Naive thymus-derived CD4-positive, alpha-beta T cell (primary cell): ENCODE measurements around the gene USP43. TPM values are rescaled to one million over a fixed set of nuclear protein-coding genes. Genes with fewer than 3 reads are reported as not detected.

ENCODE experiments used
- ATAC-seq: fragments of 150-1000 bp; cut with Tn5 transposase; 2 replicates; pipeline ENCODE4 v1.10.0; 2021; ENCODE audit warnings: mild to moderate bottlenecking, moderate library complexity
- CTCF ChIA-PET: fragments of 350-600 bp; sonication (Branson Sonifier 250); formaldehyde crosslinking; loops from one replicate; lab custom pipeline; 2021; ENCODE audit warnings: antibody characterized with exemption; lab: Charles Lee
- POLR2A ChIA-PET: fragments of 350-600 bp; sonication (Branson Sonifier 250); formaldehyde crosslinking; loops from one replicate; lab custom pipeline; 2021; ENCODE audit warnings: antibody characterized with exemption, inconsistent platforms; lab: Charles Lee
- DNase-seq, 9 donors: peaks; one replicate each; pipeline versions ENCODE4 v3.0.0 to v3.0.0-alpha.2; 2020 to 2022; ENCODE audit warnings: mixed read lengths in 1 of 9
- H3K27ac ChIP-seq: one replicate; pipeline ENCODE4 v1.7.0; 2013; ENCODE audit warnings: mild to moderate bottlenecking, low read depth, low read length, moderate library complexity
- H3K27me3 ChIP-seq, 2 donors: one replicate each; pipeline ENCODE4 v1.7.0; 2013; ENCODE audit warnings: low read length in 2 of 2, mild to moderate bottlenecking in 2 of 2, moderate library complexity in 2 of 2; ENCODE audit not compliant: control insufficient read depth in 2 of 2, insufficient read depth in 2 of 2
- H3K36me3 ChIP-seq, 3 experiments: 1 replicate in 2 of 3; 2 replicates in 1 of 3; pipeline ENCODE4 v1.7.0; 2013; ENCODE audit warnings: low read length in 3 of 3, mild to moderate bottlenecking in 3 of 3, moderate library complexity in 1 of 3; ENCODE audit not compliant: insufficient read depth in 3 of 3, control insufficient read depth in 2 of 3
- H3K4me1 ChIP-seq, 2 donors: one replicate each; pipeline ENCODE4 v1.7.0; 2013; ENCODE audit warnings: low read length in 2 of 2, mild to moderate bottlenecking in 2 of 2, moderate library complexity in 1 of 2; ENCODE audit not compliant: control insufficient read depth in 2 of 2, insufficient read depth in 2 of 2
- H3K4me3 ChIP-seq: 2 replicates; pipeline ENCODE4 v1.7.0; 2013; ENCODE audit warnings: mild to moderate bottlenecking, low read length
- H3K9me3 ChIP-seq, 3 experiments: 1 replicate in 2 of 3; 2 replicates in 1 of 3; pipeline ENCODE4 v1.7.0; 2013; ENCODE audit warnings: low read length in 3 of 3; ENCODE audit not compliant: control insufficient read depth in 2 of 3
- H3K27ac Mint-ChIP-seq, 9 donors: one replicate each; pipeline ENCODE4 v1.8.0; 2020 to 2022; ENCODE audit warnings: mixed read lengths in 9 of 9, mild to moderate bottlenecking in 8 of 9, moderate library complexity in 5 of 9, inconsistent platforms in 2 of 9
- H3K27me3 Mint-ChIP-seq, 5 donors: one replicate each; pipeline ENCODE4 v1.8.0; 2021 to 2022; ENCODE audit warnings: mixed read lengths in 5 of 5, mild to moderate bottlenecking in 1 of 5
- H3K36me3 Mint-ChIP-seq, 5 donors: one replicate each; pipeline ENCODE4 v1.8.0; 2020 to 2022; ENCODE audit warnings: mixed read lengths in 5 of 5, mild to moderate bottlenecking in 3 of 5, inconsistent platforms in 1 of 5
- H3K4me1 Mint-ChIP-seq, 7 donors: one replicate each; pipeline ENCODE4 v1.8.0; 2020 to 2022; ENCODE audit warnings: mixed read lengths in 7 of 7, mild to moderate bottlenecking in 3 of 7, inconsistent platforms in 1 of 7
- H3K4me3 Mint-ChIP-seq, 10 donors: one replicate each; pipeline ENCODE4 v1.8.0; 2020 to 2022; ENCODE audit warnings: mild to moderate bottlenecking in 10 of 10, mixed read lengths in 10 of 10, moderate library complexity in 6 of 10, inconsistent platforms in 2 of 10
- H3K9me3 Mint-ChIP-seq, 11 donors: one replicate each; pipeline ENCODE4 v1.8.0; 2020 to 2022; ENCODE audit warnings: mixed read lengths in 11 of 11, mild to moderate bottlenecking in 4 of 11, inconsistent platforms in 1 of 11, moderate library complexity in 1 of 11
- intact Hi-C, 2 donors: fragments of 100-400 bp; cut with micrococcal nuclease; formaldehyde crosslinking; loops; one replicate each; pipeline ENCODE4 v1.15.1; 2023
- polyA plus RNA-seq, 2 donors: library from polyadenylated mRNA; unstranded; fragments of 300-500 nt; fragmentation: Illumina TruSeq; gene quantifications; one replicate each; pipeline ENCODE4 v1.2.3, GENCODE V29; 2021
- total RNA-seq, 6 experiments: library from RNA in 5 of 6; stranded (reverse) in 5 of 6; gene quantifications; 1 replicate in 5 of 6; 2 replicates in 1 of 6; pipeline ENCODE4 v1.2.3 and lab custom pipeline; 2021 to 2026

The USP43 gene
- total and polyA plus RNA-seq, 7 experiments from 2014 or later: 0.27 to 1.0 TPM; not detected in 5

GRCh38 chr17:9714801-9715200 is 69.5 kb downstream of the USP43 start:
- CTCF ChIA-PET: no interaction called here

DNA sequence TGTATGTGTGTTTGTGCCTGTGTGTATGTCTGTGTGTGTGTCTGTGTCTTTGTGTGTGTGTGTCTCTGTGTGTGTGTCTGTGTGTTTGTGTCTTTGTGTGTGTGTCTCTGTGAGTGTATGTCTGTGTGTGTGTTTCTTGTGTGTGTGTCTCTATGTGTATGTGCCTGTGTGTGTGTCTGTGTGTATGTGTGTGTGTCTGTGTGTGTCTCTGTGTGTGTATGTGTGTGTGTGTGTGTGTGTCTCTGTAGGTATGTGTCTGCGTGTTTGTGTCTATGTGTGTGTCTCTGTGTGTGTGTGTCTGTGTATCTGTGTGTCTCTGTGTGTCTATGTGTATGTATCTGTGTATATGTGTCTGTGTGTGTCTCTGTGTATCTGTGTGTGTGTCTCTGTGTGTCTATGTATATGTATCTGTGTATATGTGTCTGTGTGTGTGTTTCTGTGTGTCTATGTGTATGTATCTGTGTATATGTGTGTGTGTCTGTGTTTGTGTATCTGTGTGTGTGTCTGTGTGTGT is 70.2 kb downstream of the USP43 start:
- Mint-ChIP-seq H3K4me1 (no peaks in the 10 kb centered on the region), H3K36me3 (no peaks in the 10 kb centered on the region), H3K4me3 (no peak overlapping the region), H3K9me3 (peaks cover 0 to 3% (median 0%) of the 10 kb centered on the region in 11 donors), H3K27me3 (peaks cover 0 to 16% (median 5%) of the 10 kb centered on the region in 5 donors), H3K27ac (no peak overlapping the region)
- no peak overlapping the region for H3K4me3 ChIP-seq
- no peaks in the 10 kb centered on the region for H3K4me1 ChIP-seq
- ChIA-PET POLR2A (no interaction called here), CTCF (no interaction called here)
- no peaks in the 10 kb centered on the region for H3K9me3 ChIP-seq
- no peaks in the 10 kb centered on the region for H3K36me3 ChIP-seq
- H3K27ac ChIP-seq: no peak overlapping the region
- intact Hi-C loops: no loop called here
- DNase-seq: no peak
- no peak for ATAC-seq
- no peaks in the 10 kb centered on the region for H3K27me3 ChIP-seq

More at GRCh38 chr17:9714801-9715200, 69.5 kb downstream of the USP43 start:
- Mint-ChIP-seq H3K9me3 (peaks cover 0 to 3% (median 0%) of the 10 kb centered on the region in 11 donors), H3K36me3 (no peaks in the 10 kb centered on the region), H3K4me1 (no peaks in the 10 kb centered on the region), H3K27me3 (peaks cover 0 to 16% (median 5%) of the 10 kb centered on the region in 5 donors), H3K27ac (no peak overlapping the region), H3K4me3 (no peak overlapping the region)
- no peaks in the 10 kb centered on the region for H3K9me3 ChIP-seq
- no peak for ATAC-seq
- intact Hi-C loops: no loop called here
- H3K27me3 ChIP-seq: no peaks in the 10 kb centered on the region
- no peaks in the 10 kb centered on the region for H3K36me3 ChIP-seq
- no peak overlapping the region for H3K27ac ChIP-seq
- no peak overlapping the region for H3K4me3 ChIP-seq
- POLR2A ChIA-PET: no interaction called here
- no peak for DNase-seq
- H3K4me1 ChIP-seq: no peaks in the 10 kb centered on the region

DNA sequence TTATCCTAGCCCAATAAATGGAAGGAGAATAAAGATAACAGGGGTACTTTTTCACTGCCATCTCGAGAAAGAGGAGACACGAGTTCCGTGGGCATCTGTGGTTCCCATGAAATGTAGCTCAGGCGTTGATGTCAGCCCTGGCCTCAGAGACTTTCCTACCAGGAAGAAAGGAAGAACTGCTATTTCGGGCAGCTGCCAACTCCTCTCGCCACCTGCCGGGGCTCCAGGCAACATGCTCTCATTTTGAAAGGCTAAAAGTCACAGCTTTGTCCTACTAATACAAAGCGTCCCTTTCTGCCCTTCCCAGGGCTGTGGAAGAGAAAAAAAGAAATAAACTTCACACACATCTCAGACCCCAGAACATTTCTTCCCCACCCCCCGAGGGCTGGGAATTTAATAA is 80.3 kb downstream of the USP43 start:
- Histone ChIP-seq H3K36me3 (no peaks in the 10 kb centered on the region), H3K27ac (no peak overlapping the region), H3K27me3 (no peaks in the 10 kb centered on the region), H3K4me1 (no peaks in the 10 kb centered on the region), H3K9me3 (no peaks in the 10 kb centered on the region), H3K4me3 (no peak overlapping the region)
- peaks cover 0 to 2% (median 0%) of the 10 kb centered on the region in 7 donors for H3K4me1 Mint-ChIP-seq
- intact Hi-C loops: no loop called here
- CTCF ChIA-PET: no interaction called here
- H3K27me3 Mint-ChIP-seq: peaks cover 0 to 13% (median 6%) of the 10 kb centered on the region in 5 donors
- H3K36me3 Mint-ChIP-seq: no peaks in the 10 kb centered on the region
- no peak for DNase-seq
- H3K9me3 Mint-ChIP-seq: no peaks in the 10 kb centered on the region
- H3K4me3 Mint-ChIP-seq: no peak overlapping the region
- no peak overlapping the region for H3K27ac Mint-ChIP-seq
- no peak for ATAC-seq
- POLR2A ChIA-PET: no interaction called here

- H3K4me3 Mint-ChIP-seq: no peak overlapping the region
- ChIA-PET CTCF (no interaction called here), POLR2A (no interaction called here)
- peaks cover 0 to 2% (median 0%) of the 10 kb centered on the region in 7 donors for H3K4me1 Mint-ChIP-seq
- no peak overlapping the region for H3K27ac ChIP-seq
- H3K36me3 ChIP-seq: no peaks in the 10 kb centered on the region
- H3K27me3 Mint-ChIP-seq: peaks cover 0 to 17% (median 6%) of the 10 kb centered on the region in 5 donors
- no peaks in the 10 kb centered on the region for H3K36me3 Mint-ChIP-seq
- no peaks in the 10 kb centered on the region for H3K9me3 ChIP-seq
- intact Hi-C loops: no loop called here
- peak overlapping the region in 1 of 9 donors; percentile 16 for H3K27ac Mint-ChIP-seq
- ATAC-seq: no peak
- DNase-seq: no peak
- H3K9me3 Mint-ChIP-seq: no peaks in the 10 kb centered on the region
- no peak overlapping the region for H3K4me3 ChIP-seq
- H3K4me1 ChIP-seq: no peaks in the 10 kb centered on the region
- no peaks in the 10 kb centered on the region for H3K27me3 ChIP-seq
Observed at GRCh38 chr17:9726291-9726690, 81.0 kb downstream of the USP43 start.

- no peaks in the 10 kb centered on the region for H3K4me1 ChIP-seq
- Mint-ChIP-seq H3K4me1 (peaks cover 0 to 2% (median 0%) of the 10 kb centered on the region in 7 donors), H3K27me3 (peaks cover 0 to 17% (median 6%) of the 10 kb centered on the region in 5 donors), H3K27ac (no peak overlapping the region), H3K4me3 (no peak overlapping the region), H3K36me3 (no peaks in the 10 kb centered on the region), H3K9me3 (peaks cover 0 to 1% (median 0%) of the 10 kb centered on the region in 11 donors)
- H3K27ac ChIP-seq: no peak overlapping the region
- no peaks in the 10 kb centered on the region for H3K9me3 ChIP-seq
- intact Hi-C loops: no loop called here
- DNase-seq (no peak), ATAC-seq (no peak)
- ChIA-PET CTCF (no interaction called here), POLR2A (no interaction called here)
- H3K36me3 ChIP-seq: no peaks in the 10 kb centered on the region
- no peaks in the 10 kb centered on the region for H3K27me3 ChIP-seq
- H3K4me3 ChIP-seq: no peak overlapping the region
Observed at GRCh38 chr17:9728005-9728404, 82.7 kb downstream of the USP43 start.

GRCh38 chr17:9728564-9728963 is 83.2 kb downstream of the USP43 start:
- Histone ChIP-seq H3K27me3 (no peaks in the 10 kb centered on the region), H3K4me3 (no peak overlapping the region), H3K36me3 (no peaks in the 10 kb centered on the region), H3K9me3 (no peaks in the 10 kb centered on the region), H3K27ac (no peak overlapping the region), H3K4me1 (no peaks in the 10 kb centered on the region)
- DNase-seq: no peak
- Mint-ChIP-seq H3K9me3 (peaks cover 0 to 1% (median 0%) of the 10 kb centered on the region in 11 donors), H3K4me3 (no peak overlapping the region), H3K4me1 (peaks cover 0 to 2% (median 0%) of the 10 kb centered on the region in 7 donors), H3K36me3 (no peaks in the 10 kb centered on the region), H3K27me3 (peaks cover 0 to 17% (median 6%) of the 10 kb centered on the region in 5 donors), H3K27ac (no peak overlapping the region)
- intact Hi-C loops: no loop called here
- ChIA-PET CTCF (no interaction called here), POLR2A (no interaction called here)
- ATAC-seq: no peak

DNA sequence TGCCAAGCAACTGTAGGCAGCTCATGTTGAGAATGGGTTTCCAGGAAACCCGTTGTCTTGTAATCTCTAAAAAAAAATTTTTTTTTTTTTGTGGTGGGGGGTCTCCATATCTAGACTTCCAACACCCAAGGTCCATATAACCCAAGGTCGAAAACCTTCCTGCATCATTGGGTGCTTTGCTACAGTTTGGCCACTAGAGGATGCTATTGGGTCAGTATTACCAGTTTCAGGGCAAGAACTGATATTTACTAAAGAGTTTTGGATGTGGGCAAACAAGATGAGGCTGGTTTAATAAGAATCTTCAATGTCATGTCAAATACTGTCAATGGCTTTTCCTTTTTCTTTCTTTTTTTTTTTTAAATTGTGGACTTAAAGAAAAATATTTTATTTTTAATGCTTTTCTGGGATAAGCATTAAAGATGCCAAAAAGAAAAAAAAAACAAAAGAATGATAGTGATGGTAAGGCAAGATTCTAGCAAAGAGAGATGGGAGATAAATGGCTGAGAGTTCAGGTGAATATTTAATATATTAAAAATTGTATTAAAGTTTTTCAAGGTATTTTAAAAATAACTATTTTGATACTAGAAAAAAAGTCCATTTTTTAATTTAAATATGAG is 83.8 kb downstream of the USP43 start:
- Mint-ChIP-seq H3K4me1 (peaks cover 0 to 2% (median 0%) of the 10 kb centered on the region in 7 donors), H3K4me3 (no peak overlapping the region), H3K36me3 (no peaks in the 10 kb centered on the region), H3K9me3 (peaks cover 0 to 2% (median 0%) of the 10 kb centered on the region in 11 donors), H3K27ac (no peak overlapping the region), H3K27me3 (peaks cover 0 to 17% (median 6%) of the 10 kb centered on the region in 5 donors)
- Histone ChIP-seq H3K27me3 (no peaks in the 10 kb centered on the region), H3K36me3 (no peaks in the 10 kb centered on the region), H3K4me1 (no peaks in the 10 kb centered on the region), H3K9me3 (no peaks in the 10 kb centered on the region), H3K27ac (no peak overlapping the region), H3K4me3 (no peak overlapping the region)
- POLR2A ChIA-PET: no interaction called here
- peak; percentile 60 for ATAC-seq
- intact Hi-C loops: loop anchor here in 1 of 2 donors (1.0 kb wide), 1 partner anchor 39 kb away; no protein-coding TSS in a partner anchor
- DNase-seq: peak in 3 of 9 donors; percentile 10 to 20 (median 15)
- CTCF ChIA-PET: no interaction called here
